ENCODE measurements around the gene NSMF.

GRCh38 chr9:137439158-137439714, 19.9 kb downstream of the NSMF start:
- no peak for TF ChIP-seq POLR2A (IDR thresholded peaks at IDR 0.05; ENCODE audit: low read length)
- no peak for TF ChIP-seq GATA1 (IDR thresholded peaks at IDR 0.05; ENCODE audit: low read depth, low read length)

All from erythroblast (primary cell).